Thyroid gland (tissue), 4 donors: ENCODE measurements around the gene GALNT17.

Experiments used
- POLR2A ChIP-seq, 2 donors: fragments of 450-650 bp; IDR thresholded peaks; one replicate each; pipeline ENCODE4 v1.6.1; 2017; ENCODE audit warnings: antibody characterized with exemption in 2 of 2, mild to moderate bottlenecking in 2 of 2, moderate library complexity in 1 of 2
- TF ChIP-seq, protein P1 (sequence below), 6 experiments: fragments of 200-600 bp in 3 of 6; fragments of 450-650 bp in 3 of 6; sonication (generic) in 3 of 6; IDR thresholded peaks; one replicate each; pipeline ENCODE4 v1.5.1; 2016 to 2019; ENCODE audit warnings: antibody characterized with exemption in 6 of 6, mild to moderate bottlenecking in 2 of 6, inconsistent platforms in 1 of 6, moderate library complexity in 1 of 6

DNA sequence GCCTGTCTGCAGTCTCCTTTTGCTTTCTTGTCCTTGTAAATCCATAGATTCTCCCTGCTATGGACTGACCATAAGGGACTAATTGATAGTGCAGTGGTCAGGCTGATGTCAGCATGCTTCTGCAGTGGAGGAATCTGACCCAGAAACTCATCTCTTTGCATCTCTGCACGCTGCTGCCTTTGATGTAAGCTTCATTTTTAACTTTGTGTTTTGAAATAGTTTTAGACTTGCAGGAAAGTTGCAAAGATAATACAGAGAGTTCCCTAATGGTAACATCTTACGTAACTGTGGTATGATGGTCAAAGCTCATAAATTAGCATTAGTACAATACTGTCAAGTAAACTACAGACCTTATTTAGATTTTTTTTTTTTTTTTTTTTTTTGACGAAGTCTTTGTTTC is 89.6 kb downstream of the GALNT17 start:
- TF ChIP-seq, protein P1, sequence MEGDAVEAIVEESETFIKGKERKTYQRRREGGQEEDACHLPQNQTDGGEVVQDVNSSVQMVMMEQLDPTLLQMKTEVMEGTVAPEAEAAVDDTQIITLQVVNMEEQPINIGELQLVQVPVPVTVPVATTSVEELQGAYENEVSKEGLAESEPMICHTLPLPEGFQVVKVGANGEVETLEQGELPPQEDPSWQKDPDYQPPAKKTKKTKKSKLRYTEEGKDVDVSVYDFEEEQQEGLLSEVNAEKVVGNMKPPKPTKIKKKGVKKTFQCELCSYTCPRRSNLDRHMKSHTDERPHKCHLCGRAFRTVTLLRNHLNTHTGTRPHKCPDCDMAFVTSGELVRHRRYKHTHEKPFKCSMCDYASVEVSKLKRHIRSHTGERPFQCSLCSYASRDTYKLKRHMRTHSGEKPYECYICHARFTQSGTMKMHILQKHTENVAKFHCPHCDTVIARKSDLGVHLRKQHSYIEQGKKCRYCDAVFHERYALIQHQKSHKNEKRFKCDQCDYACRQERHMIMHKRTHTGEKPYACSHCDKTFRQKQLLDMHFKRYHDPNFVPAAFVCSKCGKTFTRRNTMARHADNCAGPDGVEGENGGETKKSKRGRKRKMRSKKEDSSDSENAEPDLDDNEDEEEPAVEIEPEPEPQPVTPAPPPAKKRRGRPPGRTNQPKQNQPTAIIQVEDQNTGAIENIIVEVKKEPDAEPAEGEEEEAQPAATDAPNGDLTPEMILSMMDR (IDR thresholded peaks at IDR 0.05) = no peak
- no peak for TF ChIP-seq POLR2A (IDR thresholded peaks at IDR 0.05)
